Measurements from ENCODE around the gene IL36A.
A peak's percentile ranks its signal among the peaks of the same experiment; 100 is the strongest.

IL36A gene, protein sequence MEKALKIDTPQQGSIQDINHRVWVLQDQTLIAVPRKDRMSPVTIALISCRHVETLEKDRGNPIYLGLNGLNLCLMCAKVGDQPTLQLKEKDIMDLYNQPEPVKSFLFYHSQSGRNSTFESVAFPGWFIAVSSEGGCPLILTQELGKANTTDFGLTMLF

GRCh38 chr2:113005030-113005509, at the start of gene IL36A:
TSS of gene IL36A (plus strand) at chr2:113005459. CDS start at chr2:113005872, 413 bp downstream.
- no peak for DNase-seq (ENCODE audit: low read depth in 2 of 2)

GRCh38 chr2:112957511-112957910, 47.7 kb upstream of the IL36A start:
- no peak for DNase-seq (ENCODE audit: low read depth in 2 of 2)

GRCh38 chr2:112958428-112959108, 46.7 kb upstream of the IL36A start:
- DNase-seq (ENCODE audit: low read depth in 2 of 2) = peak in 1 of 2 donors; percentile 12

GRCh38 chr2:112959109-112959812, 46.0 kb upstream of the IL36A start:
- no peak for DNase-seq (ENCODE audit: low read depth in 2 of 2)

DNA sequence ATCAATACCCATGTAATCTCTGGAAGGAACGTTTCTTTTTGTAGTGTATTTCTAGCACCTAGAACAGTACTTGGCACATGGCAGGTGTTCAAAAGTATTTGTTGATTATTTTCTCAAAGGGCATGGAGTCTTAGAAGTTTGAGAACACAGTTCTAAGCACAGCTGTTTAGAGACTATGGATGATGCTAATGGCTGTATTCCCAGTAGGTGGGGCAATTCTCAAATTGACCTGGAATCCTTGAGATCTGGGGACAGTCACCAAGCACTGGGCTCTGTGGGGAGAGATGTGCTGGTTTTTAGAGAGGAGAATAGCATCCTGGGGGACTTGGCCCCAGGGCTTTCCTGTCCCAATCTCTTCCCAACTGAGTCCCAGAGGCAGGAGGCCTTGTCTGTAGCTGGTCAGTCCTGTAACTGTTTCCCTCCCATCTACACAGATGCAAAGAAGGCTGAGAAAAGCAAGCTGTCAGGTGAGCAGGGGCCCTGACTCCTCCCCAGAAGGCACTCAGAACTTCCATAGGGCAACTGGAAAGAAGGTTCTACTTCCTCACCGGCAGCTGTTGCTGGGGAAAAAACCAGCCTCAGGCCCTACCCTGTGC, 44.9 kb upstream of the IL36A start:
- no peak for DNase-seq (ENCODE audit: low read depth in 2 of 2)

- DNase-seq (ENCODE audit: low read depth in 2 of 2) = no peak
Observed at GRCh38 chr2:112962308-112963175, 42.7 kb upstream of the IL36A start.

DNA sequence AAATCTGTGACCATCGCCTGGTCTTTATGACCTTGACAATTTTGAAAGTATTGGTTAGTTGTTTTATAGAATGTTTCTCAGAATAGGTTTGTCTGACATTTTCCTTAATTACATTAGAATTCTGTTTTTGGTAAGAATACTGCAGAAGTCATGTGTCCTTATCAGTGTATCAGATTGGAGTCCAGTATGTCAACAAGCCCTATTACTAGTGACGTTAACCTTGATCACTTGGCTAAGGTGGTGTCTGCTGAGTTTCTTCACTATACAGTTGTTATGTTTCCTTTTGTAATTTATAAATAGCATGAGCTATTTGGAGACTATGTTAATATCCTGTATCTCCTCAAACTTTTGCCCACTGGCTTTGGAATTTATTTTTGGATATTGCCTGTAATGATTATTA, 38.2 kb upstream of the IL36A start:
- DNase-seq (ENCODE audit: low read depth in 2 of 2) = no peak

- DNase-seq (ENCODE audit: low read depth in 2 of 2) = no peak
Observed at GRCh38 chr2:112972423-112973086, 32.7 kb upstream of the IL36A start.

GRCh38 chr2:112973156-112973555, 32.1 kb upstream of the IL36A start:
- no peak for DNase-seq (ENCODE audit: low read depth in 2 of 2)

- no peak for DNase-seq (ENCODE audit: low read depth in 2 of 2)
Observed at GRCh38 chr2:112977559-112978056, 27.7 kb upstream of the IL36A start, which contains the start of gene IL36G. TSS of gene IL36G (plus strand) at chr2:112978006. CDS start at chr2:112978639, 633 bp downstream.

- DNase-seq (ENCODE audit: low read depth in 2 of 2) = no peak
Observed at GRCh38 chr2:112979731-112980130, 25.5 kb upstream of the IL36A start.

DNA sequence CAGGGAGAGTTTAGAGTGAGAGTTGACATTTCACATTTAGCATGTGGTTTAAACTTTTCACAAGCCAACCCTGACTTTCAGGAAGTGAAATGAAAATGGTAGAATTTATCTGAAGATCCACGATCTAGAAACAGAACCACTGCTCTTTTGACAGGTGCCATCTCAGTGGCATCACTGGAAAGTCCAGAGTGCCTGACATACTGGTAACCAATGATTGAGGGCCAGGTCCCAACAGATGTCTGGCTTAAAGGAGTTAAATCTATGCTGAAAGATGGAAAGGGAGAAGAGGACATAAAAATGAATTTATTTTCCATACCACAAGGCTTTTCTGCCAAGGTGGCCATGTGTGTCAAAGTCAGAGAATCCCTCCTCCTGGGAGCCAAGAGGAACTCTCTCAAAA, 24.7 kb upstream of the IL36A start:
- no peak for DNase-seq (ENCODE audit: low read depth in 2 of 2)

GRCh38 chr2:112985090-112985489, 20.2 kb upstream of the IL36A start:
- peak; percentile 3 to 11 for DNase-seq (ENCODE audit: low read depth in 2 of 2)

- DNase-seq (ENCODE audit: low read depth in 2 of 2) = no peak
Observed at GRCh38 chr2:112989611-112990010, 15.6 kb upstream of the IL36A start.

- DNase-seq (ENCODE audit: low read depth in 2 of 2) = no peak
Observed at GRCh38 chr2:112993831-112994230, 11.4 kb upstream of the IL36A start.

GRCh38 chr2:112994648-112995047, 10.6 kb upstream of the IL36A start:
- no peak for DNase-seq (ENCODE audit: low read depth in 2 of 2)

DNA sequence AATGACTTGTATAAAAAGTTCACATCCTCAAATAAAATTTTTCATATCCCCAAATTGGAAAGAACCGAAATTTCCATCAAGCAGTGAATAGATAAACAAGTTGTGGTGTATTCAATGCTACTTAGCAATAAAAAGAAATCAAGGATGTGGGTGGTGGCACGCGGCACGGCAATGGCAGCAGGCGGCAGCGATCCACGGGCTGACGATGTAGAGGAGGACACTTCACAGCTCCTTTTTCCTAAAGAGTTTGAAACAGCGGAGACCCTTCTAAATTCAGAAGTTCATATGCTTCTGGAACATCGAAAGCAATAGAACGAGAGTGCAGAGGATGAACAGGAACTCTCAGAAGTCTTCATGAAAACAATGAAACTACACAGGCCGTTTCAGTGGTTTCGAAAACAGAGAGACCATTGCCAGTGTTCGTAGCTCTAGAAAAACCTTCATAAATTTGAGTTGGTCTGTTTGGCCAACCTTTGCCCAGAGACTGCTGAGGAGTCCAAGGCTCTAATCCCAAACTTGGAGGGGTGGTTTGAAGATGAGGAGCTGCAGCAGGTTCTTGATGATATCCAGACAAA, 9.8 kb upstream of the IL36A start:
- DNase-seq (ENCODE audit: low read depth in 2 of 2) = no peak

DNA sequence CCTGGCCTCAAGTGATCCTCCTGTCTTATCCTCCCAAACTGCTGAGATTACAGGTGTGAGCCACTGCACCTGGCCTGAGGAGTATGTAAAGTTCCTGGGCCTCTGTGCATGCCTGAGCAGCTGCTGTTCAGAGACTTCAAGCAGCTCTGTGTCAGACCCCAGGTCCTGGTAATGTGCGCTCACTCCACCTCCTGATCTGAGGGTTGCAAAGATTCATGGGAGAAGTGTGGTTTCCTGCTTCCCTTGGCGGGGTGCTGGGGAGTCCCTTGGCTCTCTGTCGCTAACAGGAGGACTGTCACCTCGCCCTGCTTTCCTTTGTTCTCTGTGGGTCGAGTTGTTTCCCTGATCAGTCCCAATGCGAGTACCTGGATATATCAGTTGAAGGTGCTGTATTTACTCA, 8.6 kb upstream of the IL36A start:
- peak; percentile 15 to 45 for DNase-seq (ENCODE audit: low read depth in 2 of 2)

DNA sequence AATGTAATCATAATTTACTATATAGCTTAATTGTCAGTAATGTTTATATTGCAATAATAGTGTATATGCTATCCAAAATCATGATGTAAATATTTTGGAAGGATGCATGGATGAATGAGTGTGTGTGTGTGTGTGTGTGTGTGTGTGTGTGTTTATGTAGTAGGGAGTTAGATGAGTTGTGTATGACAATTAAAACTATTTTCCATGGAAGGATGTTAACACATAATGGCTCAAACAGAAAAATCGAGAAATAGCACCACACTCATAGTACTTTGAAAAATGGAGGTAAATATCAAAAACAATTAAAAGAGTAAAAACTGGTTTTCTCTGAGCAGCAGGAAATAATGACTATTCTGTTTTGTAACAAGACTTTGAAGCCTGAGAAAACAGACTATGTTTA, 8.1 kb upstream of the IL36A start:
- no peak for DNase-seq (ENCODE audit: low read depth in 2 of 2)

GRCh38 chr2:113000436-113000835, 4.8 kb upstream of the IL36A start:
- DNase-seq (ENCODE audit: low read depth in 2 of 2) = no peak
